Karpas-422 (cell line): ENCODE data around the gene TTLL6. TPM values are rescaled to one million over a fixed set of nuclear protein-coding genes. Genes with fewer than 3 reads are reported as not detected.
A peak's percentile ranks its signal among the peaks of the same experiment; 100 is the strongest.

Source experiments
- DNase-seq: peaks from one replicate; pipeline ENCODE4 v3.0.0-alpha.2; 2015
- H2AFZ ChIP-seq: fragments of 200-600 bp; sonication (generic); 2 replicates; pipeline ENCODE4 v1.6.1; 2014; ENCODE audit warnings: antibody characterized with exemption, low read length, mixed read lengths
- H3K27ac ChIP-seq: fragments of 200-600 bp; sonication (generic); 2 replicates; pipeline ENCODE4 v1.5.1; 2014; ENCODE audit warnings: mild to moderate bottlenecking, low read length, moderate library complexity
- H3K27me3 ChIP-seq: fragments of 200-600 bp; sonication (generic); 2 replicates; pipeline ENCODE4 v1.6.1; 2014; ENCODE audit warnings: low read length, mixed read lengths
- H3K36me3 ChIP-seq: fragments of 200-600 bp; sonication (generic); 2 replicates; pipeline ENCODE4 v1.6.1; 2014; ENCODE audit warnings: low read length, mixed read lengths; ENCODE audit not compliant: insufficient read depth
- H3K4me1 ChIP-seq: fragments of 200-600 bp; sonication (generic); 2 replicates; pipeline ENCODE4 v1.6.1; 2014; ENCODE audit warnings: mild to moderate bottlenecking, low read length, mixed read lengths
- H3K4me2 ChIP-seq: fragments of 200-600 bp; sonication (generic); 2 replicates; pipeline ENCODE4 v1.6.1; 2014; ENCODE audit warnings: low read length, low read depth, mild to moderate bottlenecking; ENCODE audit not compliant: poor library complexity, severe bottlenecking
- H3K4me3 ChIP-seq: fragments of 200-600 bp; sonication (generic); 2 replicates; pipeline ENCODE4 v1.5.1; 2014; ENCODE audit warnings: mild to moderate bottlenecking, antibody characterized with exemption, low read length, mixed read lengths
- H3K79me2 ChIP-seq: fragments of 200-600 bp; sonication (generic); 2 replicates; pipeline ENCODE4 v1.6.1; 2014; ENCODE audit warnings: mild to moderate bottlenecking, low read length, mixed read lengths
- H3K9ac ChIP-seq: fragments of 200-600 bp; sonication (generic); 2 replicates; pipeline ENCODE4 v1.6.0; 2014; ENCODE audit warnings: low read length
- H3K9me2 ChIP-seq: fragments of 200-600 bp; sonication (generic), shearing (Covaris generic); replicated peaks from 2 replicates; pipeline ENCODE4 v1.6.0; 2014; ENCODE audit warnings: mild to moderate bottlenecking, low read length, moderate library complexity; ENCODE audit not compliant: insufficient read depth
- H3K9me3 ChIP-seq: fragments of 300-700, 200-600 bp; sonication (generic); 2 replicates; pipeline ENCODE4 v1.6.1; 2014; ENCODE audit warnings: low read length, mixed read lengths
- H4K20me1 ChIP-seq: fragments of 200-600 bp; sonication (generic); 2 replicates; pipeline ENCODE4 v1.6.1; 2014; ENCODE audit warnings: mild to moderate bottlenecking, antibody characterized with exemption, low read length, low read depth; ENCODE audit not compliant: insufficient read depth
- total RNA-seq: library from RNA; depleted of rRNA; stranded (reverse); fragments of >200 nt; shearing (Covaris generic); gene quantifications from 2 replicates; pipeline ENCODE4 v1.2.3, GENCODE V29; 2014; ENCODE audit warnings: low replicate concordance

The TTLL6 gene
- total RNA-seq, 1 experiment from 2014 or later: not detected

DNA sequence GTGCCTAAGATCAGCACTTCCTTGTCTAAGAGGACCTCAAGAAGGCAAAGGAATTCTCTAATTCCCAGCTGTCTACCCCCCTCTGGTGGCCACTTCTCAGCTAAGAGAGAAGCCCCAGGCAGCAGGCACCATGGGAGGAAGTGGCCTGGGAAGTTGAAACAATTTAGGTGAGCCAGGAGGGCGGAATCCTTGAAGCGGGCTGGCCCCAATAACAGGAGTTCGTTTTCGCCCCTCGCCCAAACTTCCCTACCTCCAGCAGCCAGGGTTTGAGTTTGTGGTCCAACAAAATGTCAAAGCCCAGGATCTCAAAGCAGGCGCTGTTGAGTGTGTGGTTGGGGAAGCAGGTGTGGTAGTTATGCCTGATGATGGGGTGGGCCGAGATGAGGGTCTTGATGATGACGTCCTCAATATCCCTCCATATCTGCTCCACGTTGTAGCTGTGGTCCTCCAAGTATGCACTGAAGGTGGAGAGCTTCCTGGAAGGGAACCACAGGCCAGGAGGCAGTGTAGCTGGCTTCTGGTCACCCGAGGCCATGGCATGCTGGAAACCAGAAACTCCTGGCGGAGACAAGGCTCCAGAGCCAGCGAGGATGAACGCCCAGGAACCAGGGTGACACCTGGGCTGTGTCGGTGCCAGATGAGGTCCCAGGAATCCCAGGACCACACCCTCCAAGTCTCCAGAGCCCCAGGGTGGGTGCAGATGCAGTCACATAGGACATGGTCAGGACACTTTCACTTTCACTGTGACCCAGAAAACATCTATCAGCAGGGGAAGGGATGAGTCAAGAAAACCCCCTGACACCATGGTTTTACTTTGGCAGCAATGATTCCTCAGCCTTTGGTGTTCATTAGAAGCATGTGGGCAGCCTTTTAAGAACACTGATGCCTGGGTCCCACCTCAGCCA, 25.6 kb downstream of the TTLL6 start:
- H2AFZ ChIP-seq: no peak overlapping the region
- H3K4me1 ChIP-seq: no peaks in the 10 kb centered on the region; the same call in 1 of the 2 replicates
- H3K27me3 ChIP-seq: no peaks in the 10 kb centered on the region
- H3K36me3 ChIP-seq: no peaks in the 10 kb centered on the region
- peak overlapping the region; percentile 5 for H3K4me2 ChIP-seq
- DNase-seq: peak; percentile 76
- H3K79me2 ChIP-seq: no peaks in the 10 kb centered on the region
- H3K9me2 ChIP-seq: no peaks in the 10 kb centered on the region
- H3K9ac ChIP-seq: no peak overlapping the region
- no peaks in the 10 kb centered on the region for H3K9me3 ChIP-seq
- H3K27ac ChIP-seq: no peak overlapping the region
- H4K20me1 ChIP-seq: no peaks in the 10 kb centered on the region
- H3K4me3 ChIP-seq: no peak overlapping the region

DNA sequence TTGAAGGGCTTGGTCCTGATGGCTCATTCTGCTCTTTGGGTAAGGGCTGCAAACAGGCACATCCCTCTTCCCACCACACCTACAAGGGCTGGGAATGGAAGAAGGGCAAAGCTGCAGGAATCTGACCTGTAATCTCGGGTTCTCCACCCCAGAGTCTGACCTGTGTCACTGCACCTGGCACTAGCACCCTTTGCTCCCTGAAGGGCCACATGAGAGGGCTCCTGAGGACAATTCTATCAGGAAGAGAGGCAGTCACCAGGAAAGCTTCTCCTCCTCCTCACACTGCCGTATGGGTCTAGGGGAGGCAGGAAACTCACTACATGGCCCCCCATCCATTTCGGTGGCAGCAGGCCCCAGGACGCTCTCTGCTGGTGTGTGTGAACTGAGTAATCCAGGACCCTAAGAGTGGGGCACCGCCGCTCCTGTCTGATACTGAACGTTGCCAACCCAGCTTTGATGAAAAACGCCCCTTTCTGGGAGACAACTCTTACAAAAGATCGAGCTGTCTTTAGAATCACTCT, 26.4 kb downstream of the TTLL6 start:
- Histone ChIP-seq H3K27ac (no peak overlapping the region), H3K9me3 (no peaks in the 10 kb centered on the region), H2AFZ (no peak overlapping the region), H3K36me3 (no peaks in the 10 kb centered on the region), H3K4me1 (no peaks in the 10 kb centered on the region; the same call in 1 of the 2 replicates), H3K9ac (no peak overlapping the region), H3K27me3 (no peaks in the 10 kb centered on the region), H4K20me1 (no peaks in the 10 kb centered on the region), H3K4me3 (no peak overlapping the region), H3K79me2 (no peaks in the 10 kb centered on the region), H3K9me2 (no peaks in the 10 kb centered on the region), H3K4me2 (no peak overlapping the region)
- peak; percentile 27 for DNase-seq

DNA sequence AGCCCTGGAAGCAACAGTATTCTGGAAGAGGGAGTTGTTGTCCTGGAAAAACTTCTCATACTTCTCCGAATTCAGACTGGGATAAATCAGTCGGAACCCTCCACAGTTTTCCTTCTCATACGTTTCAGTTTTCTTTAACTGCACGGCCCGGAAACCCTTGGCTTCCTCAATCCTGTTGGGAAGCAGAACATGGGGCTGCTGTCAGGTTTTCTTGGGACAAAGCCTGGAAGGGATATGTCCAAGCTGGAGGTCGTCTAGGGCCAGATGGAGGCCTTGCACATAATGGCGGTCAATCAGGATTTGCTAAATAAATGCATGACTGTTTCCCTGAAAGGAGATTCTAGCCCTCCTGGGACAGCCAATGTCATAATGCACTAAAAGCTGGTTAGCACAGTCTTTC, 29.2 kb downstream of the TTLL6 start:
- H3K9ac ChIP-seq: no peak overlapping the region
- no peaks in the 10 kb centered on the region for H3K9me3 ChIP-seq
- DNase-seq: peak; percentile 14
- no peak overlapping the region for H3K4me2 ChIP-seq
- no peaks in the 10 kb centered on the region for H3K9me2 ChIP-seq
- H2AFZ ChIP-seq: no peak overlapping the region
- H3K79me2 ChIP-seq: no peaks in the 10 kb centered on the region
- no peaks in the 10 kb centered on the region for H3K27me3 ChIP-seq
- no peak overlapping the region for H3K4me3 ChIP-seq
- no peaks in the 10 kb centered on the region; the same call in 1 of the 2 replicates for H3K4me1 ChIP-seq
- no peaks in the 10 kb centered on the region for H3K36me3 ChIP-seq
- H4K20me1 ChIP-seq: no peaks in the 10 kb centered on the region
- no peak overlapping the region for H3K27ac ChIP-seq

DNA sequence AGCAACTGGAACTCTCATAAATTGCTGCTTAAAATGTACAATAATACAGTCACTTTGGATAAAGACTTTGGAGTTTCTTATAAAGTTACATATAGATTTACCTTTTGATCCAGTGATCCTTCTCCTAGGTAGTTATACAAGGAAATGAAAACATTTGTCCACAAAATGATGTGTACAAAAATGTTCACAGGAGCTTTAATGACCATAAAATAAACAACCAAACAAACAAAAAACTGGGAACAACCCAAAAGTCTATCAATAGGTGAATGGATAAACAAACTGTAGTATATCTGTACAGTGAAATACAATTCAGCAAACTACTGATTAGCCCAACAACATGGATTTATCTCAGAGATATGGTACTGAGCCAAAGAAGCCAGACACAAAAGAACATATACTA, 37.6 kb downstream of the TTLL6 start:
- Histone ChIP-seq H3K4me2 (no peak overlapping the region), H3K9ac (no peak overlapping the region), H3K79me2 (no peaks in the 10 kb centered on the region), H3K9me2 (no peaks in the 10 kb centered on the region), H2AFZ (no peak overlapping the region), H3K36me3 (no peaks in the 10 kb centered on the region), H3K4me1 (no peaks in the 10 kb centered on the region), H4K20me1 (no peaks in the 10 kb centered on the region), H3K4me3 (no peak overlapping the region), H3K9me3 (no peaks in the 10 kb centered on the region), H3K27ac (no peak overlapping the region), H3K27me3 (no peaks in the 10 kb centered on the region)
- DNase-seq: no peak

DNA sequence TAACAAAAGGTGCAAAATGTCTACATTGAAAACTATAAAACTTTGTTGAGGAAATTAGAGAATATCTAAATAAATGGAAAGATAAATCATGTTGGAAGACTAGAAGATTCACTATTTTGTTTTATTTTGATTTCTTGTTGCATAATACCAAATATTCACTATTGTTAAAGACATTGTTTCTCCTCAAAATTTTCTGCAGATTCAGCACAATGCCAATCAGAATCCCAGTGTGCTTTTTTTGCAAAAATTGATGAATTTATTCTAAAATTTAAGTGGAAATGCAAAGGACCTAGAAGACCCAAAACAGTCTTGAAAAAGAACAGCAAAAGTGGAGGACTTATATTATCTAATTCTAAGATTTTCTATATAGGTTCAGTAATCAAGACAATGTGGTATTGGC, 40.4 kb downstream of the TTLL6 start:
- Histone ChIP-seq H3K27ac (no peak overlapping the region), H3K9me3 (no peaks in the 10 kb centered on the region), H3K4me2 (no peak overlapping the region), H2AFZ (no peak overlapping the region), H3K36me3 (no peaks in the 10 kb centered on the region), H3K4me3 (no peak overlapping the region), H3K79me2 (no peaks in the 10 kb centered on the region), H3K27me3 (no peaks in the 10 kb centered on the region), H3K4me1 (no peaks in the 10 kb centered on the region), H3K9ac (no peak overlapping the region), H4K20me1 (no peaks in the 10 kb centered on the region), H3K9me2 (no peaks in the 10 kb centered on the region)
- DNase-seq: peak; percentile 39

DNA sequence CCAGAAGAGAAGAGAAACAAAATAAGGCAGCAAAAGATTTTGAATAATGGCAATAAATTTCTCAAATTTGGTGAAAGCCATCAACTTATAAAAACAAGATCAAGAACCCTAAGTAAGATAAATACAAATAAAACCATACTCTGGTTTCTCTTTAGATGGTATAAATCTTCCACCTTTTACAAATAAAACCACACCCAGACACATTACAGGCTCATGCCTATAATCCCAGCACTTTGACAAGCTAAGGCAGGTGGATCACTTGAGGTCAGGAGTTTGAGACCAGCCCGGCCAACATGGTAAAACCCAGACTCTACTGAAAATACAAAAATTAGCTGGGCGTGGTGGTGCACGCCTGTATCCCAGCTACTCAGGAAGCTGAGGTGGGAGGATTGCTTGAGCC, 43.8 kb downstream of the TTLL6 start:
- Histone ChIP-seq H3K27me3 (no peaks in the 10 kb centered on the region), H3K27ac (no peak overlapping the region), H4K20me1 (no peaks in the 10 kb centered on the region), H3K4me3 (no peak overlapping the region), H3K79me2 (no peaks in the 10 kb centered on the region), H3K36me3 (no peaks in the 10 kb centered on the region), H3K4me2 (no peak overlapping the region), H3K4me1 (no peaks in the 10 kb centered on the region), H2AFZ (no peak overlapping the region), H3K9me3 (no peaks in the 10 kb centered on the region), H3K9ac (no peak overlapping the region), H3K9me2 (no peaks in the 10 kb centered on the region)
- DNase-seq: peak; percentile 16

DNA sequence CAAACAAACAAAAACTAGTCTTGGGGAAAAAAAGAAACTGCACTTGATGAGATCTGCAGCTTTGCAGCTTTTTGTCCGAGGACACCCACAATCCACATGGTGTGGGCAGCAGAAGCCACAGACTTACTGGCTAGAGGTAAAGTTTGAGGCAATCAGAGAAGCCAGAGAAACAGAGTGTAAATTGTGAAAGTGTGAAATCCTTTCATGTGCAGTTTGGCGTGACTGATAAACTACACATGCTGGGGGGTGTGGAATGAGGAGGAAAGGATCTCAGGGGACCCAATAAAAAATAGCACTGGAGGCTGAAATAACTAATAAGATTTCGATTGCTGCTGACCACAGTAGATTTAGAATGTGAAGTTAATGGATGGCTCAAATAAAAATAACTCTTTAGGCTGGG, 46.1 kb downstream of the TTLL6 start:
- no peaks in the 10 kb centered on the region for H4K20me1 ChIP-seq
- H3K4me3 ChIP-seq: no peak overlapping the region
- H3K79me2 ChIP-seq: no peaks in the 10 kb centered on the region
- H3K27me3 ChIP-seq: no peaks in the 10 kb centered on the region
- H3K27ac ChIP-seq: no peak overlapping the region
- H3K4me2 ChIP-seq: no peak overlapping the region
- no peaks in the 10 kb centered on the region for H3K4me1 ChIP-seq
- peak; percentile 21 for DNase-seq
- no peaks in the 10 kb centered on the region for H3K9me3 ChIP-seq
- no peaks in the 10 kb centered on the region for H3K9me2 ChIP-seq
- H3K36me3 ChIP-seq: no peaks in the 10 kb centered on the region
- no peak overlapping the region for H3K9ac ChIP-seq
- no peak overlapping the region for H2AFZ ChIP-seq

DNA sequence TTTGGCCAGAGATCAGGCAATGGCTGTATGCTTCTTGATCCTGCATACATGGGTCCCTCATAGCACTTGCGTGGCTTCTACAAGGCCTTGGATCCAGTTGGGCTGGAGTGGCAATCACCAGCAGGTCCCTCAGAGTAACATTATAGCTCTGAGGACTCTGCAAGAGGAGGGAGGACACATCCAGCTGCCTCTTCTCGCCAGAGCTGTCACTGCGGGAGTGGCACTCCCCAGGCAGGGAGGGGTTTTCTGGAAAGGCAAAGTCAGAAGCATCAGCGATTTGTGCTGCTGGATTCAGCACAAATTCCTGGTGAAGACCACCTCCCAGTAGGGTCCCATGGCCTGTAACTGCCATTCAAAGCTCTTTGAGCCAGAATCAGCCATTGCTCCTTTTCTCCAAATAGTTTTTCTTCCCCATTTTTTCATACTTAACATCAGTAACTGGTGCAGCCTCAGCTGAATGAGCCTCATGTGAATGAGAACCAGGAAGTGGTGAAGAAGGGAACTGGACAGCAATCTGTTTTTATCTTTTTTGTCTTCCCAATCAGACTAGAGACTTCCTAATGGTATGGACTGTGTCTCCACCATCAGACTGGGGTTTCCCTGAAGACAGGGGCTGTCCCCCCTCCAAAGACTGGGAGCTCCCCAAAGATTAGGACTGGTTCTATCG, 47.9 kb downstream of the TTLL6 start:
- Histone ChIP-seq H3K9ac (no peak overlapping the region), H3K4me2 (no peak overlapping the region), H3K4me3 (no peak overlapping the region), H3K9me2 (no peaks in the 10 kb centered on the region), H4K20me1 (no peaks in the 10 kb centered on the region), H3K36me3 (no peaks in the 10 kb centered on the region), H3K9me3 (no peaks in the 10 kb centered on the region), H3K27ac (no peak overlapping the region), H3K79me2 (no peaks in the 10 kb centered on the region), H3K27me3 (no peaks in the 10 kb centered on the region), H2AFZ (peak overlapping the region; percentile 30; the same call in 1 of the 2 replicates), H3K4me1 (no peaks in the 10 kb centered on the region)
- DNase-seq: peak; percentile 24
